Kidney (tissue), 14 donors: ENCODE data around the gene MEGF11. TPM values are rescaled to one million over a fixed set of nuclear protein-coding genes. Genes with fewer than 3 reads are reported as not detected.

Experiments used
- DNase-seq, 5 donors: peaks; one replicate each; pipeline ENCODE4 v3.0.0-alpha.2; 2013 to 2020
- FAIRE-seq: peaks from 2 replicates; lab custom pipeline; 2012; peaks lifted over from hg19 to GRCh38; lab: Jason Lieb, UNC
- H3K27ac ChIP-seq, 2 donors: one replicate each; pipeline ENCODE4 v1.7.0; 2013; ENCODE audit warnings: low read depth in 2 of 2, low read length in 2 of 2, inconsistent platforms in 1 of 2
- H3K27me3 ChIP-seq: one replicate; pipeline ENCODE4 v1.7.1; 2013; ENCODE audit warnings: low read length, inconsistent platforms; ENCODE audit not compliant: control insufficient read depth, insufficient read depth
- H3K36me3 ChIP-seq, 3 donors: one replicate each; pipeline versions ENCODE4 v1.7.0 to v1.7.1; 2013; ENCODE audit warnings: low read length in 3 of 3, control low read depth in 1 of 3, inconsistent platforms in 1 of 3; ENCODE audit not compliant: insufficient read depth in 3 of 3, control insufficient read depth in 2 of 3
- H3K4me1 ChIP-seq, 3 donors: one replicate each; pipeline versions ENCODE4 v1.7.0 to v1.7.1; 2013; ENCODE audit warnings: low read length in 3 of 3, inconsistent platforms in 1 of 3, low read depth in 1 of 3; ENCODE audit not compliant: control insufficient read depth in 2 of 3, insufficient read depth in 2 of 3
- H3K4me3 ChIP-seq, 3 donors: one replicate each; pipeline versions ENCODE4 v1.7.0 to v1.8.1; 2013; ENCODE audit warnings: low read length in 3 of 3, control low read depth in 1 of 3, inconsistent platforms in 1 of 3
- H3K9ac ChIP-seq, 3 donors: one replicate each; pipeline versions ENCODE4 v1.7.0 to v1.7.1; 2013; ENCODE audit warnings: low read length in 3 of 3, control low read depth in 1 of 3, inconsistent platforms in 1 of 3
- H3K9me3 ChIP-seq, 3 donors: one replicate each; pipeline versions ENCODE4 v1.7.0 to v1.7.1; 2013; ENCODE audit warnings: low read length in 3 of 3, control low read depth in 1 of 3, inconsistent platforms in 1 of 3; ENCODE audit not compliant: control insufficient read depth in 2 of 3, insufficient read depth in 1 of 3
- CTCF ChIP-seq: IDR thresholded peaks from 3 replicates; pipeline ENCODE4 v1.5.1; 2012; ENCODE audit warnings: mild to moderate bottlenecking, moderate library complexity, borderline replicate concordance; ENCODE audit not compliant: insufficient read depth; ENCODE audit errors: extremely low read depth
- intact Hi-C: fragments of 100-400 bp; cut with DNase I; formaldehyde crosslinking; loops from one replicate; pipeline ENCODE4 v1.11.1; 2022
- polyA plus RNA-seq: library from polyadenylated mRNA; stranded (reverse); fragments of 350-450 nt; fragmentation: Illumina TruSeq; extraction: RNeasy Lipid Tissue Mini Kit (QIAGEN cat#74804); gene quantifications from one replicate; pipeline ENCODE4 v1.2.3, GENCODE V29; 2014; ENCODE audit warnings: low read depth, low replicate concordance; ENCODE audit not compliant: insufficient read depth
- total RNA-seq: library from RNA; stranded (reverse); fragmentation: NEBNext Ultra II Directional; extraction: Animal tissue kit (Norgen Biotek cat#: 25700); gene quantifications from one replicate; pipeline ENCODE4 v1.2.1, GENCODE V29; 2021
- donor health status: control.
- donor health status: control.
- donor health status: control.
- donor health status: control.
- donor health status: control.
- donor health status: DM: yes; HTN: yes; CAD: no.
- donor health status: Normal renal cell carcinoma (clear cell type).

The MEGF11 gene
- total and polyA plus RNA-seq, 2 donors from 2014 or later = 10.4 to 41.8 TPM

DNA sequence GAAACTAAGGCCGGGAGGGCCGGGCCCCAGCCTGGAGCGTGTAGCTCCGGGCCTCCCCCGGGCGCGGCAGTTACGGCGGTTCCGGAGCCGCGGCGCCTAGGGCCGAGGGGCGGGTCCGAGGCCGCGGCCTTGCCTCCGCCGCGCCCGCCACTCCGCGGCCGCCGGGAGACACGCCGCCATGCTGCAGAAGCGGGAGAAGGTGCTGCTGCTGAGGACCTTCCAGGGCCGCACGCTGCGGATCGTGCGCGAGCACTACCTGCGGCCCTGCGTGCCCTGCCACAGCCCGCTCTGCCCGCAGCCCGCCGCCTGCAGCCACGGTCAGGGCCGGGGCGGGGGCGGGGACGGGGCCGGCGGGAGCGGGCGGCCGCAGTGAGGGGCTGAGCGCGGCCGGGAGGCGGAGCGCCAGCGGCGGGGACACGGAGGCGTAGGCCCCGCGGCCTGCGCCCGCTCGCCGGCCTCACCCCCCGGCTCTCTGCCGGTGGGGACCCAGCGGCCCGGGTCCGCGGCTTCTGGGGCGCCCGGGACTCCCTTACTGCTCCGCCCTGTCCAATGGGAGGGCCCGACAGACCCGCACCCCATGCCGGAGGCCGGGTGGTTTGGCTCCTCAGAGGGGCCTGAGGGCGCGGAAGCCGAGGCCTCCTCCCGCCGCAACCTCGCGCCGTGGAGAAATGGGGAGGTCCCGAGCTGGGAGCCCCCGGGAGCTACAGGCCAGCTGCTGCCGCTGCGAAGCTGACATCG, 40.0 kb upstream of the MEGF11 start, which contains the start of gene DIS3L:
Gene DIS3L, plus strand, starts transcription at position 150 of the 738 bp plus-strand sequence. Its CDS starts 29 bp downstream, at position 179.
- Histone ChIP-seq H3K36me3 (peaks cover 0 to 3% (median 0%) of the 10 kb centered on the region in 3 donors), H3K4me1 (peaks cover 0 to 16% (median 0%) of the 10 kb centered on the region in 3 donors), H3K27me3 (no peaks in the 10 kb centered on the region), H3K9me3 (no peaks in the 10 kb centered on the region), H3K4me3 (peak within 1 kb of the TSS; percentile 64 to 77 (median 74)), H3K27ac (peak within 1 kb of the TSS; percentile 73 to 85), H3K9ac (peak within 1 kb of the TSS; percentile 34 to 86 (median 83))
- intact Hi-C loops = no loop called here
- DNase-seq (peak; percentile 66 to 85 (median 74)), FAIRE-seq (no peak)
- TF ChIP-seq CTCF = no peak

DNA sequence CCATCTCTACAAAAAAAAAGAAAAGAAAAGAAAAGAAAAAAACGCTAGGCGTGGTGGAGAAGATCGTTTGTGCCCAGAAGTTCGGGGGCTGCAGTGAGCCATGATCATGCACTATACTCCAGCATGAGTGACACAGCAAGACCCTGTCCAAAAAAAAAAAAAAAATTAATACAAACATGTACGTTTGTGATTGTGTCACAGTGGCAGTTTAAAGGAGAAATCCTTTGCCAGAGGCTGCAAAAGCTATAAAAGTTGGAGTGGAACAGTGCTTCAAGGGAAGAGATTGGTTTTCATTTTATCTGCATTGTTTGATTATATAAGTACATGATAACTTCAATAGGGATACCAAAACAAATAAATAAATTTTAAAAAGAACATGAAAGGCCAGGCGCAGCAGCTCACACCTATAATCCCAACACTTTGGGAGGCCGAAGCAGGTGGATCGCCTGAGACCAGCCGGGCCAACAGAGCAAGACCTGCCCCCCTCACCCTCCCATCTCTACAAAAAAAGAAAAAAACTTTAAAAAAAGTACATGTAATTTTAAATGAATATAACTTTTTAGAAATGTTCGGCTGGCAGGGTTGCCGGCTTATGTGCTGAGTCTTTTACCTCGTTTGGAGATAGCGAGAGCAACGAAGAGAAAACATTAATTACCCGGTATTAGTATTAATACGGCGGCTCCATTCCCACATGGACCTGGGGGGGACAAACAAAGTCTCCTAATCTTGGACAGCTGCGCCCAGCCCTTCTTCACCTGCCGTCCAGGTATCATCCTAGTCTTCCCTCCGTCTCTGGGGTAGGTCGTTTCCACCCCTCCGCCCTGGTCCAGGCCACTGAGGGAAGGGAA, 39.2 kb upstream of the MEGF11 start:
- intact Hi-C loops = no loop called here
- Histone ChIP-seq H3K4me1 (peaks cover 0 to 16% (median 0%) of the 10 kb centered on the region in 3 donors), H3K36me3 (no peaks in the 10 kb centered on the region), H3K9me3 (no peaks in the 10 kb centered on the region), H3K27ac (peak overlapping the region; percentile 45 to 85), H3K9ac (peak overlapping the region; percentile 12 to 86 (median 72)), H3K4me3 (peak overlapping the region; percentile 63 to 77 (median 74)), H3K27me3 (no peaks in the 10 kb centered on the region)
- TF ChIP-seq CTCF = no peak
- FAIRE-seq = no peak
- peak in 1 of 5 donors; percentile 19 for DNase-seq

- no peak for FAIRE-seq
- Histone ChIP-seq H3K4me1 (peaks cover 0 to 16% (median 0%) of the 10 kb centered on the region in 3 donors), H3K27ac (no peak overlapping the region), H3K4me3 (peak overlapping the region in 1 of 3 donors; percentile 77), H3K27me3 (no peaks in the 10 kb centered on the region), H3K9ac (no peak overlapping the region), H3K9me3 (no peaks in the 10 kb centered on the region), H3K36me3 (no peaks in the 10 kb centered on the region)
- DNase-seq = peak in 1 of 5 donors; percentile 15
- intact Hi-C loops = no loop called here
- no peak for TF ChIP-seq CTCF
Observed at GRCh38 chr15:66291816-66292570, 38.4 kb upstream of the MEGF11 start.
